GM19035 (cell line): Measurements from ENCODE around the gene RPS15.
"Not testable (repeated sequence)": the region's sequence is repeated elsewhere in the genome, so short reads cannot be mapped to it uniquely, and the experiment has no call there.

Source experiments
- ATAC-seq: cut with Tn5 transposase; IDR thresholded peaks from one replicate; pipeline ENCODE4 v1.9.1; 2021; ENCODE audit not compliant: unreplicated experiment

Gene RPS15

DNA sequence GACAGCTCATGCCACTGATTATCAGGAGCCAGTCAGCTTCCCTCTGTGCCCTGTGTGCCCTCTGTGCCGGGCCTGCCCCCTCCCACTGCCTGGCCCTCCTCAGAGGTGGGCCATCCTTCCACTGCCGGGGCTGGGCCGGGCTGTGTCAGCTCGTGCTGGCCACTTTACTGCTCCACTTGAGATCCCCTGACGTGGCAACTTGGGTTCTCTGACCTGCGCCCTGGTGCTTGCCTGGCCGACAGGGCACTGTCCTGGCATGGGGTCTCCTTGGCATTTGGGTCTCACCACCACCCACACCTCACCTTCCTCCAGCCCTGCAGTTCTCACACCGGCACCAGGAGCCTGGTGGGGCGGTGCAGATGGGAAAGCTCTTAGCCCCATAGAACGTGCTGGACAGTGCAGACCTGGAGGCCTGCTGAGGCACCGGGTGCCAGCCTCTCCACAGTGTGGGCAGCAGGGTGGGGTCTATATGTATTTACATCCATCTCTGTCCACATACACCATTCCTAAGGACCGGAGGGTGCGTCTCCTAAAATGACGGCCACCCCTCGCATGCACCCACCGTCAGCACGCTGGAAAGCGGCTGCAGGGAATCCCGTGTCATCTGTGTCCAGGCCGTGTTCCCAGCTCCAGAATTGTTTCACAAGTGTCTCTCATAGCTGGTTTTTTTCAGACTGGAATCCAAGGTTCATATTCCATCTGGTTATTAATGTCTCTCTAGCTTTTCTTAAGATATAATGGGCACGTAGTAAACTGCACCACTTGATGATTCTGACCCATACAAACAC, 19.1 kb upstream of the RPS15 start:
- ATAC-seq, result no peak

DNA sequence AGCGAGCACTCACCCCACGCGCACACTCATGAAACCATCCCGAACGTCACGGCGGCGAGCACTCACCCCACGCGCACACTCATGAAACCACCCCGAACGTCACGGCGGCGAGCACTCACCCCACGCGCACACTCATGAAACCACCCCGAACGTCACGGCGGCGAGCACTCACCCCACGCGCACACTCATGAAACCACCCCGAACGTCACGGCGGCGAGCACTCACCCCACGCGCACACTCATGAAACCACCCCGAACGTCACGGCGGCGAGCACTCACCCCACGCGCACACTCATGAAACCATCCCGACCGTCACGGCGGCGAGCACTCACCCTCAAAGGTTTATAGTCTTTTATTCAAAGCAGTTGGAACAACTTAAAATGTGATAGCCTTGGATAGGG, 18.1 kb upstream of the RPS15 start:
- ATAC-seq, result not testable (repeated sequence)

- no peak for ATAC-seq
Observed at GRCh38 chr19:1420590-1420989, 17.6 kb upstream of the RPS15 start.

DNA sequence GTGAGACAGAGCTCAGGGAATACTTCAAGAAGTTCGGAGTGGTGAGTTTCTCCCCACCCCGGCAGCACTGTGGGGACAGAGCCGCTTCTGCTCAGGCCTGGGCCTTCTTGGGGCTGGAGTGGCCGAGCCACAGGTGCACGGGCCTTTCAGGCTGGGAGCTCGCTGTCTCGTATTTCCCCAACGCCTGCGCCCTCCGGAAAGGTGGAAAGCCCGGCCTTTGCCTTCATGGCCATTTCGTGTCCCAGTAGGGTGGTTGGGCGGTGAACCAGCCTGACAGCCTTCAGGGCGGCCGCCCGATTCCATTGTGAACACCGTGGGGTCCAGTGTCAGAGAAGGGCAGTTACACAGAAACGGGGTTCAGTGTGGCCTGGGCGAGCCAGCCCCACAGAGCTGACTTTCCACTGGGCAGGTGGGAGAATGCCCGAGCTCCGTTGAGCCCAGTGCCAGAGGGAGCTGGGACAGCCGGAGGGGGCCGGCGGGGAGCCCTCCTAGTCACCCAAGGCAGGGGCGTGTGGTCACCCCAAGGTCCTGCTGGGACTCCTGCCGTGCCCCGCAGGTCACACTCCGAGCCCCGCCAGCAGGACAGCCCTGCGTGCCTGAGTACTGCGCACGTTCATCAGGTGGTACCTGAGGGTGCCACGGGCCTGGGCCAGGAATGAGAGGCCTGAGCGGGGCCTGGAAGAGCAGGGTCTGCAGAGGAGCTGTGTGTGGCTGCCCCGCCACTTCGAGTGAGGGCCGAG, 16.8 kb upstream of the RPS15 start:
- no peak for ATAC-seq

DNA sequence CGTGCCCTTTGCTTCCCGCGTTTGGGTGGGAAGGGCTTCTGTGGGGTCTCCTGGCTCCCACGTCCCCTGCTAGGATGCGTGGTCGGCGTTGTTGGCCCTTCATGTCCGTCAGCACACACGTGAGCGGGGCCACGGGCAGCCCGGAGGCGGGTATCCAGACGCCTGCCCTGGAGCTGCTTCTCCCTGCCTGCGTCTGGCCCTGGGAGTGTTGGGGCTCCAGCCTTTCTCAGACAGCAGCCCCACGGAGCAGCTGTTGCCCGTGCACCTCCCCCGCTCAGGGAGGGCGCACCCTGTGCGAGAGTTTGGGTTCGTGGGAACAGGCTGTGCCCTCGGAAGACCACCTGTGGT, 16.3 kb upstream of the RPS15 start:
- ATAC-seq, result no peak

DNA sequence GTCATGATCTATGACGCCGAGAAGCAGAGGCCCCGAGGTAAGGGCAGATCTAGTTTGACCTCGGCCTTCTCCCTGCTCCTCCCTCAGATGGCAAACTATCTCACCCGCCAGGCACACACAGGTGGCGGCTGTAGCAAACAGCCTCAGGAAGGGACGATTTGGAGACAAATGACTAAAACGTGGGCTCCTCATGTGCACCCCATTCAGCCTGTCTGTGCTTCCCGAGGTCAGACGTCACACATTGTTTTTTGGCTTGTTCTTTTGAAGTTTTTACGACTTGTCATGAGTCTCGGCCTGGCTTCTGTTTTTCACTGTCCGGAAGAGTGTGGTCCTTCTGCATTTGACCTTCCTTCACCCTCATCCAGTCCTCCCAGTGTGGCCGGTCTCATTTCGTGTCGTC, 15.8 kb upstream of the RPS15 start:
- ATAC-seq, result no peak

GRCh38 chr19:1422943-1423342, 15.3 kb upstream of the RPS15 start:
- no peak for ATAC-seq

DNA sequence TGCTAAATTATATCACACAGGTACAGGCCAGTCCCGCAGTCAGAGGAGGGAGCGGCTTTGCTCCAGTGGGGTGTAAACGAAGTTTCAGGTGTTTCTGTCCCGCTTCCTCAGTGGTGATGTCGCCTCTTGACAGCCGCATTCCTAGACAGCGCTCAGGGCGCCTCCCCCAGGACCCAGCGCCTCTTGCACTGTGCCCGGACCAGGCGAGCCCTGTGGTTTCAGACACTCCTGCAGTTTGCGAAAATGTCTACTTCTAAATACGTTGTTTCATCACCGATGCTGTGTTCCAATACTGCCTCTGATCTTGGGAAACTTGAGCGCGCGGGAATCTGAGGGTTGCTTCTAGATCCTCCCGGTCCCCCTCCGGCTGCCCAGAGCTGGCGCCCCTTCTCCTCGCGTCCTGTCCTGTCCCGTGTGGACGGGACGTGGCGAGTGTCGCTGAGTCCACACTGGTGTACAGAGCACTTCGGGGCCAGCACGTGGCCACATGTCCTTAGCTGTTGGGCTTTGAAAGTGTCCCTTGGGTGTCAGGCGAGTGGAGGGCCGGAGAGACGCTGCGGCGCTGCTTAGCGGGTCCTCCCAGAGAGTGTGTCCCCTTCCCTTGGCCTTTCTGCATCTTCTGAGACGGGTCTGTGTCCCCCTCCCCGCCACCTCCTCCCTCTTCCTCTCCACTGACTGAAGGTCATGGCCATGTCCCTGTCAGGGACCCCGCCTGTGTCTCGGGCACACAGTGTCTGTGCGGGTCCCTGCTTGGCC, 14.6 kb upstream of the RPS15 start:
- no peak for ATAC-seq

GRCh38 chr19:1424192-1424955, 13.8 kb upstream of the RPS15 start:
- ATAC-seq, result no peak

DNA sequence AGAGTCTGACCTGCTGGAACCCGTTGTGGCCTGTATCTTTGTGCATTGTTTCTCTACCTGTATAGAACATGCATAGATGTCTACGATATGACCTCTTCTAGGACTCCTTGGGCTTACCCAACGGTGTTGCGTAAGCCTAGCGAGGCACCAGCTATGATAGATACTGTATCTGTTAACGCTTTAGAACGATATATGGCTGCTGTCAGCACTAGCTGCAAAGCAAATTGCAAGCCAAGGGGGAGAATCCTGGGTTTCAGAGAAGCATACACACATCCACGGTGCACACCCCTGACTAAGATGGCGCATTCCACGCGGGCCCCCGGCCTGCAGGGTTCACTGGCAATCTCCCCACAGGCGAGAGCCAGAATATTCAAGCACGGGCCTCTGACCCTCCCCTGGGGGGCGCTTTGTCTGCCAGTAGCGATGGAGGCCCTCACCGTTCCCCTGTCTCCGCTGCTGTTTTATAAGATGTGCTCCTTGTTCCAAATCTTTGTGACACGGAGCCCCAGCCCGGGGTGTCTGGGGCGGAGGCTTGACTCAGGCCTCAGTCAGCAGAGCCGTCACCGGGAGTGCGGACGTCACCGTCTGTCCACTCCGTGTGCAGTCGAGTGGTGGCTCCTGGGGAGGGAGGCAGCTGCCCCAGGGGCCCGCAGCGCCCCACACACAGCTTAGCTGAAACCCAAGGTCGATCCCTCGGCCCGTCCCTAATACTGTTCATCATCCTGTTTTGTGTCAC, 12.9 kb upstream of the RPS15 start:
- no peak for ATAC-seq

DNA sequence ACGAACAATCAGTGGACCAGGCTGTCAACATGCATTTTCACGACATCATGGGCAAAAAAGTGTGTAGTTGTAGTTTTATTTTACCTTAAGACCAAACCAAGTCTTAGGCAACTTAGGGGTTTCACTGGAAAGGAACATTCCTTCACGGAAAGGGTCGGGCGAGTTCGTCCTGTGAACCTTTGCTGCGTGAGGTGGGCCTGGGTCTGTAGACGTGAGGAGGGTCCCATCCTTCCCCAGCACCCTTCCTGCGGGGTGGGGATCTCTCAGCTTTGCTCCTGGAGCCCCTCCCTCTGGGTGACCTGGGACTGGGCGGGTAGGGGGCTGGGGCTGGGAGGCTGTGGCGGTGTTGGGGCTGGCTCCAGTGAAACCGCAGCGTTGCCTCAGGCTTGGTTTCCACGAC, 12.3 kb upstream of the RPS15 start:
- no peak for ATAC-seq

- no peak for ATAC-seq
Observed at GRCh38 chr19:1426736-1427135, 11.5 kb upstream of the RPS15 start.

DNA sequence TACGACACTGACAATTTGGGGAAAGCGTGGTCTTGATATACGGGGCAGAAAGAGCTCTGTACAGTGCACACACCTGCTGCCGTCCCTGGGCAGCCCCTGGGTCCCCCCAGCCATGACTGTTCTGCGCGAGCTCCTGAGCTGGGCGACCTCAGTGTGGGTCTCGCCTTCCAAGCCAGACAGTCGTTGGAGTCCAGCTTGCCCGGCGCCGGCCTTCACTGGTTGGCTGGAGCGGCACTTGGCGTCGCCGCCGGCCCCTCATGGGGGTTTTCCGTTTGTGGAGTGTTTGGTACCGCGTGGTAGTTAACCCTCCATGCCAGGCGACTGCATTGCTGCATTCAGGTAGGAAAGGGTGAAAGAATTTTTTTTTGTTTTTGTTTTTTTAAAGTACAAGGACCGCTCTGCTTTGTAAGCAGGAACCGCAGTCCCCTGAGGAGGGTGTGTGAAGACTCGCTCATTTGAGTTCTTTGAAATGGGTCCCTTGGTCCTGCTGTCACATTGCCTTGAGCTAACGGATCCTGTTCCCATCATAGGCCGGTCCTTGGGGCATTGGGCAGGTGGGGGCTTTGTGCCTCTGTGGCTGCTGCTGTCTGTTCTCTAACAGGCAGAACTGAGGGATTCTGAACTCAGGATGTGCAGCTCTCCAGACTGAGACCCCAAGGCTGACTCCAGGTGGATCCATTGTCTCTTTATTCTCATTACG, 10.8 kb upstream of the RPS15 start:
- ATAC-seq, result no peak

DNA sequence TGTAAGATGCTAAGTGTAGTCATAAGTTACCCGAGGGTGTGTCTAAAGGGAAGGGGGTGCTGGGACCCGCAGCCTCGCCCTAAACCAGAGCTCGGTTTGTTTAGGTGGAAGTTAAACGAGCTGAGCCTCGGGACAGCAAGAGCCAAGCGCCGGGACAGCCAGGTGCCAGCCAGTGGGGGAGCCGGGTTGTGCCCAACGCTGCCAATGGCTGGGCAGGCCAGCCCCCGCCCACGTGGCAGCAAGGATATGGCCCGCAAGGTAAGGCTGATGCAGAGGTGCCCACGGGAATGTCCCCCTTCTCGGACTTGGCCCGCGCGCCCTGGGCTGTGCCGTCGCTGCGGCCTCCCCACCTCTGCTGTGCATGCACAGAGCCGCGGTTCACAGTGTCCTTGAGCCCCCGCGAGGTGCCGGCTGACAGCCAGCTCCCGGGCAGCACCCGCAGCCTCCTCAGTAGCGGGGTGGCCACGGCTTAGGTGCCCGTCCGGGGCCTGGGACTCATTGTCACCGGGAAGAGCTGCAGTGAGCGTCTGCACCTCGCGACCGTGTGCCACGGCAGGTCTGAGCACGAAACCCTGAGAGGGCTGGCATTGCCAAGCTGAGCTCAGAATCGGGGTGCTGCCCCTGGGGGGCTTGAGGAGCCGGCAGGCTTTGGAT, 9.3 kb upstream of the RPS15 start:
- ATAC-seq, result no peak

DNA sequence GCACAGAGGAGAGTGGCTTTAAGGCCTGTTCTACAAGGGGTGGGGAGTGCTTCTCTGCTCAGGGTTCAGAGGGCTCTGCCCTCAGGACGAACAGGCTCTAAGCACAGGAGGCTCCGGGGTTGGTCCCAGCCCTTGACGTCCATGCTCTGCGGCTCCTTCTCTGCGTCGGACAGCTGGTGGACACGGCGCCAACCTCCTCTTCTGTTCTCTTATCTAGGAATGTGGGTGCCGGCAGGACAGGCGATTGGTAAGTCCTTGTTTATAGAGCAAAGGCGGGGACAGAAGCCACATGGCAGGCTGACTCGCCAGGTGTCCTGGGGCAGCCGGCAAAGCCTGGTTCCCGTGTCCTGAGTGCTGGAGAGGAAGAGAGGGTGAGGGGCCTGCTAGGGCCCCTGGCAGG, 8.4 kb upstream of the RPS15 start:
- ATAC-seq, result no peak

- no peak for ATAC-seq
Observed at GRCh38 chr19:1430246-1430645, 8.0 kb upstream of the RPS15 start.

DNA sequence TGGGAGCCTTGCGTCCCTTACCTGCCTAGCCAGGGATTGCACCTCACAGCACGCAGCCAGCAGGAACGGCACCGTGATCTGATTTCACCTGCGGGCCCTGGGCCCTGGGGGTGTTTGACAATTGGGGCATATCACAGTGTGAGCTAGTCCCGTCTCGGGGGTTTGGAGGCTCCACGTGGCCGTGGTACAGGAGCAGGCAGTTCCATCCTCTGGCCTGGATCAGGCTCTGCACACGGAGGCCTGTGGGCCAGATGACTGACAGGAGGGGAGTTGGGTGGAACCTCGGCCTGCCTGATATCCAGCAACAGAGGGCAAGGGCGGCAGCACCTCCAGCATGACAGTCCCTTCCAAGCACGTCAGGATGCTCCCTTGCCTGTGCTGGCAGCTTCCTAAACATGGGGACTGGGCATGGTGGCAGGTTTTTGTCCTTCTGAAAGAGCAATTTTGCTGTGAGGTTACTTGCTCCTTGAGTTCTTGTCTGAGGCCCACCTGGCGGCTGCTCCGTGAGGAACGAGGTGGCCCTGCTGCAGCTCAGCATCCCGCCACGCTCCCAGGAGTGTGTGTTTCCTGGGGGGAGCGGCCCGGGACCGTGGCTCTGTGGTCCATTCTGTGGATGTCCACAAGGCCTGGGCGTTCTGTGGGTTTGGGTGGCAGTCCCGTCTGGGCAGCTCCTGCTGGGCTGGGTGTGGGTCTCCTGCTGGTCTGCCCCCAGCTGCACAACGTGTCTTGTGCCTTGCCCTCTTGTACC, 6.3 kb upstream of the RPS15 start:
- ATAC-seq, result no peak

GRCh38 chr19:1432507-1432887, 5.7 kb upstream of the RPS15 start:
- ATAC-seq, result no peak
